Right renal cortex interstitium (tissue), 3 donors: ENCODE results near the gene NID1. TPM values are rescaled to one million over a fixed set of nuclear protein-coding genes. Genes with fewer than 3 reads are reported as not detected.
A peak's percentile ranks its signal among the peaks of the same experiment; 100 is the strongest.
"Not testable (repeated sequence)": the region's sequence is repeated elsewhere in the genome, so short reads cannot be mapped to it uniquely, and the experiment has no call there.

Experiments
- DNase-seq, 3 donors: peaks; one replicate each; pipeline ENCODE4 v3.0.0-alpha.2; 2013; ENCODE audit warnings: low read depth in 3 of 3, low spot score in 2 of 3
- polyA plus RNA-seq, 3 donors: library from polyadenylated mRNA; unstranded; fragments of 120-200 nt; gene quantifications; one replicate each; pipeline ENCODE4 v1.2.1, GENCODE V29; 2013; ENCODE audit not compliant: insufficient read length in 3 of 3

The NID1 gene
- polyA plus RNA-seq, 3 donors: 164 to 195 (median 183) TPM

DNA sequence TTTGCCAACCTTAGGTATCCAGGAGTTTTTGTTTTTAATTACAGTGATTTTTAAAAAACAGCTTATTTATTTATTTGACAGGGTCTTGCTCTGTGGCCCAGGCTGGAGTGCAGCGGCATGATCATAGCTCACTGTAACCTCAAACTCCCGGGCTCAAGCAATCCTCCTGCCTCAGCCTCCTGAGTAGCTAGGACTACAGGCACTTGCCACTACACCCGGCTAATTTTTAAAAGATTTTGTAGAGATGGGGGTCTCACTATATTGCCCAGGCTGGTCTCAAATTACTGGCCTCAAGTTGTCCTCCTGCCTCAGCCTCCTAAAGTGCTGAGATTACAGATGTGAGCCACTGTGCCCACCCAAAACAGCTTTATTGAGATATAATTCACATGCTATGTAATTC is 92.2 kb downstream of the NID1 start:
- not testable (repeated sequence) for DNase-seq

DNA sequence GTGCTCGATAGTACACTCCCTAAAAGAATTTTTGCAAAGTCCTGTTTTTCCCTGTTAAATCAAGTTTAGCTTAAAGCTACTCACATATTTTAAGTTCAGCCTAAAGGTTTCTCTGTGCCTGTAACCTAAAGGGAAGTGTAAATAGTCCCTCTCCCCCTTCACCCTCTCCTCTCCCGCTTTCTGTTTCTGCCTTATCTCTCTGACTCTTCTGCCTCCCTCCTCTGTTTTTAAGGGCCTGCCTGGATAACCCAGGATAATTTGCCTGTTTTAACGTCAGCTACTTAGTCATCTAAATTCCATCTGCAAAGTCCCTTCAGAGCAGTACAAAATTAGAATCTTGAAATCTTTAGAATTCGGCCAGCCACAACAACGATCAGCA is 92.6 kb downstream of the NID1 start:
- DNase-seq: no peak

DNA sequence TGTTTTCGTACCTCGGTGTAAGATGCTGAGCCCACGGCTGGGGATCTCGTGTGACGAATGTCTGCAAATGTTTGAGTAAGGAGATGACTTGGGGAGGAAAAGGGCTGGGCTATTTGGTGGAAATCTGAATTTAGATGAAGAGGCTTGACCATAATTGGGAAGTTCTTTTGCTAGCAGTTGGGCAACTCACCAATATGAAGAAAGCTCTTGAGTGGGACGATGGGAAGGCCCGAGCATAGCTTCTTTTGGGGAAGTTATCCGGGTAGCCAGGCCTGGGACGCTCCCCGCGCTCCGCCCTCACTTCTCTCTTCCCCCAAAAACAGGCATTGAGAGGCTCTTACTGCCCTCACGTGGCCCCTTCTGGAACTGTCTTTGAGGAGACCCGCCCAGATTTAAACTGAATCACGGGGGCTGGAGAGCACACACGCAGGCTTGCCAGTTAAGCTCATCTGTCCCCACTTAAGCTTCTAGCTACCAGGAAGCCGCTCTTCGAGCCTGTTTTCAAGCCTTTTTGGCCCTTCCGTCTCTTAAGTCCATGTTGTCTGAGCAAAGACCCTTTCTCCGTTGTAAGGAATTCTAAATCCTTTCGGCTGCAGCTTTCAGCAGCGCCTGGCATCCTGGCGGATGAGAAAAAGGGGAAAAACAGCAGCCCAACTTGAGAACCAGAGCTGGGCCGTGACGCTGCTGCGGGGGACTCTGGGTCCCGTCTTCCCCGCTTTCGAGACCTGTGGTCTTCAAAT is 93.1 kb downstream of the NID1 start:
- peak; percentile 78 to 91 (median 80) for DNase-seq

DNA sequence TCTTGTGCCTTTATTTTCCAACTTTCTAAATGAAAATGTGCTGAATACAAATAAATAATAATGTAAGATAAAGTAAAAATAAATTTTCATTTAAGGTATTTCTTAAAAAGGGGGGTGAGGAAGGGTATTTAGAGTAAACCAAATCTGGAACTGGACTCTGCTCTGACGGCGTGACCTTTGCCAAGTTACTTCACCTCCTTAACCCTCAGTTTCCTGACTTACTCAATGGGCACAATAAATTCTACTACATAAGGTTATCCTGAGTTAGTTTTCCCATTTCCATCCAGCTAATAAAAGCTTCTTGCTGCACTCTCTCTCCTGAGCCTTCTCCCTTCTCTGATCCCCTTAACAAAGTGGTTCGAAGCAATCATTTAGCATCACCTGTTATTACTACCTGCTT is 93.9 kb downstream of the NID1 start:
- DNase-seq: no peak

DNA sequence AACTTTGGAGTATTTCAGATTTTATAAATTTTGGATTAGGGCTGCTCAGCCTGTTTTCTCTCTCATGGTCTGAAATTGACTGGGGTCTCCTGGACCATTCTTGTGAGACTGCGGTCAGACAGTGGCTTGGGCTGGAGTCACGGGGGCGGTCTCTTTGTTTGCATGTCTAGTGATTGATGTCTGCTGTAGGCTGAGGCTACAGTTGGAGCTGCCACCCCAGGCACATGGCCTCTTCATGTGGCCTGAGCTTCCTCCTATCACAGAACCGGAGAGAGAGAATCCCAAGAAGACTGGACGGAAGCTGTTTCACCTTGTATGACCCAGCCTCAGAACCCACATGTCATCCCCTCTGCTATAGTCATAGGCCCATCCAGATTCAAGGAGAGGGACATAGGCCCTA is 96.1 kb downstream of the NID1 start:
- DNase-seq: no peak

DNA sequence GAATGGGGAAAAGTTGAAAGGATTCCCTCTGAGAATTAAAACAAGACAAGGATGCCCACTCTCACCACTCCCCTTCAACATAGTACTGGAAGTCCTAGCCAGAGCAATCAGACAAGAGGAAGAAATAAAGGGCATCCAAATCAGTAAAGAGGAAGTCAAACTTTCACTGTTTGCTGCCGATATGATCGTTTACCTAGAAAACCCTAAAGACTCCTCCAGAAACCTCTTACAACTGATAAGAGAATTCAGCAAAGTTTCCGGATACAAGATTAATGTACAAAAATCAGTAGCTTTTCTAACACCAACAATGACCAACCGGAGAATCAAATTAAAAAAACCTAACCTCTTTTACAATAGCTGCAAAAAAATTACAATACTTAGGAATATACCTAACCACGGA is 98.8 kb downstream of the NID1 start:
- not testable (repeated sequence) for DNase-seq

DNA sequence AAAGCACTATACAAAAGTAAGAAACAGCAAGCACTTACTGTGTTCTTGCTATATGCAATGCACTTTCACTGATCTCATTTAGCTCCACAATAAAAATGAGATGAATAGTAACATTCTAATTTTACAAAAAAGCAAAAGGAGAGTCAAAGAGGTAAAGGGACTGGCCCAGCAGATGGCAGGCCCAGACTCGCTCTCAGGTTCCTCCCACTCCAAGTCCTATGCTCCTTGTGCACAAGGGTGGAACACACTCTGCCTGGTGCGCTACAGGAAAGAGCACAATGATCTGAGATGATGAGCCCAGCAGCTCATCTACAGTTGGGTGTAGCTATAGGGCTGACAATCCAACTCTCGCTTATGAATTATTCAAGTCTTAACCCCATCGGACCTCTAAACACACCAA is 104.1 kb downstream of the NID1 start:
- DNase-seq: no peak

DNA sequence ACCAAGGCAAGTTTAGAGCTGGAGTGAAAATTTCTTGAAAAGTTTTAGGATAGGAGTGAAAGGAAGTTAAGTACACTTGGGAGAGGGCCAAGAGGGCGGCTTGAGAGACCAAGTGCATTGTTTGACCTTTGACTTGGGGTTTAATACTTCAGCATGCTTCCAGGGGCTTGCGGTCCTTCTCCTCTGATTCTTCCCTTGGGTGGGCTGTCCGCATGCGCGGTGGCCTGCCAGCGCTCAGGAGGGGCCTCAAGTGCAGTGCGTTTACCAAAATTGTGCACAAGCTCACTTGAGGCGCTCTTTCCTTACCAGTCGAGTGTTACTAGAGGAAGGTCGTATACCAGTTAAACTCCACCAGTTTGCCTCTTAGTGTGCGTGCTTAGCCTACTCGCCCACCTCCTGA is 106.9 kb downstream of the NID1 start:
- DNase-seq: no peak

DNA sequence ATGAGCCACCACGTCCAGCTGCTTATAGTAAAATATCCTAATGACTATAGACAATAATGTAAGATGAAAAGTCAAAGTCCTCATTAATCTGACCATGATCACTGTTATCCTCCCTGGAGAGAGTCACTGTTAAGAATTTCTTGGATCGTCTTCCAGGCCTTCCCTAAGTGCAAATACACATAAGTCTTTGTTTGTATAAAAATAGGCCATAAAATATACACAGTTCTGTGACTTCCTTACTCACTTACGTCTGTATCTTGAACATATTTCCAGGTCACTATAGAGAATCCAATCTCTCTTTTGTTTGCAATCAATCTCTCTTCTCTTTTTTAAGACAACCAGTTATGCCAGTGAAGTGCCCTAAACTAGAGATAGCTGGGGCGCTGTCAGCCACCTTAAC is 109.1 kb downstream of the NID1 start:
- no peak for DNase-seq

DNA sequence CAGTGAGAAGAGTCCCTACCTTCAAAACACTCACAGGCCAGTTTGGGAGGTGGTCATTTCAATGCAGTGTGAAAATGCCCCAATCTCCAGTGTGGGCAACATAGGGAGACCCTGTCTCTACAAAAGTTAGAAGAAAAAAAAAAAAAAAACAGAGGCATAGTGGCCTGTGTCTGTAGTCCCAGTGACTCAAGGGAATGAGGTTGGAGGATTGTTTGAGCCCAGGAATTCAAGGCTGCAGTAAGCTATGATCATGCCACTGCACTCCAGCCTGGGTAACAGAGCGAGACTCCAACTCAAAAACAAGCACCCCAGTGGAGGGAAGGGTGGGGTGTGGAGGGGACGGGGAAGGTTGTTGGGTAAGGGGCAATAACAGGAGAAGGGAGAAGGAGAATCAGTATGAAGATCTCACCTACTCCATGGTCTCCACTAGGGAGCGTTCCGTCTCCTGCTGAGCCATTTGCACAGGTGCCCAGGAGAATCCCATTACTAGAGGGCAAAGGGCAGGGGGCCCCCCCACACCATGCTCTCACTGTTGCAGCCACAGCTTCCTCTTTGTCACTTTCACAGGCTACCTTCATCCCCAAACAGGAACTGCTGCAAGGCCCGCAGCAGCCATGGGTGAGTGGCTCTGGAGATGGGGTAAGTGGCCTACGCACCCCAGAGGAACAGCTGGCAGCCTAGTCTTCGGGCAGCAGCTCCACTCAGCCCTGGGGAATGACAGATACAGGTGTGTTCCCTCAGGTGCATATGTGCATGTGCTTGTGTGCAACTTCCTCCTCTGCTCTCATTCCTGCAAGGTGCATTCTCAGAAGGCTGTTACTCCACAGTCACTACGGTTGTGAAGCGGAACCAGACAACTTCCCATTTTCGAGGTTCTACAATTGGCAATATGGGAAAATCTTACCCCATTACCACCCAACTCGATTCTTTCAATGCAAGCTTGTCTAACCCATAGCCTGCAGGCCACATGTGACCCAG is 110.3 kb downstream of the NID1 start:
- DNase-seq: no peak

DNA sequence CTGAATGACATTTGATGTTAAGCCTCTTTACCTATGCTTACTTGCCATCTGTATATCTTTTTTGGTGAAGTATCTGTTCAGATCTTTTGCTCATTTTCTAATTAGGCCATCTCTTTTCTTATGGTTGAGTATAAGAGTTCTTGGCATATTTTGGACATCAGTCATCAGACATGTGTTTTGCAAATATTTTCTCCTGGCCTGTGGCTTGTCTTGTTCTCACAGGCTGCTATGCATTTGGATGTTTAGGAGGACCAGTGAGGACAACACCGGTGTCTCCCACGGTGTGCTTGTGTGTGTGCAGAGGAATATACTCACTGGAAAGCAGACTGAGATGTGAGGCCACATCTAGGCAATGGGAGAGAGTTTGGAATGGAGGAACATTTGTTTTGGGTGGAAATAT is 111.1 kb downstream of the NID1 start:
- no peak for DNase-seq

DNA sequence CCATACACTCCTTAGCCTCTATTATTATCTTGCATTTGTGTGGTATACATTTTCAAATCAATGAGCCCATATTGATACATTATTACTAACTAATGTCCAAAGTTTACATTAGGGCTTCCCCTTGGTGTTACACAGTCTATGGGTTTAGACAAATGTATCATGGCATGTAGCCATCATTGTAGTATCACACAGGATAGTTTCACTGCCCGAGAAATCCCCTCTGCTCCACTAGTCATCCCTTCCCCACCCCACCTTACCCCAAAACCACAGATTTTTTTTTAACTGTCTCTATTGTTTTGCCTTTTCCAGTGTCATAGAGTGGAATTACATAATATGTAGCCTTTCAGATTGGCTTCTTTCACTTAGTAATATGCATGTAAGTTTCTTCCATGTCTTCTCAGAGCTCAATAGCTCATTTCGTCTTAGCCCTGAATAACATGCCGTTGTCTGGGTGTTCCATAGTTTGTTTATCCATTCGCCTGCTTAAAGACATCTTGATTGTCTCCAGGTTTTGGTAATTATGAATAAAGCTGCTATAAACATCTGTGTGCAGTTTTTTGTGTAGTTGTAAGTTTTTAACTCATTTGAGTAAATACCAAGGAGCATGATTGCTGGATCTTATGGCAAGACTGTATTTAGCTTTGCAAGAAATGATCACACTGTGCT is 111.8 kb downstream of the NID1 start:
- no peak for DNase-seq

DNA sequence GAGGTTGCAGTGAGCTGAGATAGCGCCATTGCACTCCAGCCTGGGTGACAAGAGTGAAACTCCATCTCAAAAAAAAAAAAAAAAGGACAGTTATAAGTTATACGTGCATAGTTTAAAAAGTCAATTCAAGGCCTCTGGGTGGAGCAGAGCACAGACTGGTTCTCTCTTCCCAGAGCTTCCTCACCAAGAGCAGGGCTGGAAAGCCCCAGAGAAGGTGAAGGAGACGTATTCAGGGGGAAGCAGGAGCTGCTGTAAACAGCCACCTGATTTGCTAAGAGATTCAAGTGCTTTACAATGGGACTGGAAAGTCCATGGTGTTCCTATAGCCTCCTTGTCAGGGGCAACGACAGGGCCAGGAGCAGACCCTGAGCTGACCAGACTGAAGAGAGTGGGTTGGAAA is 113.2 kb downstream of the NID1 start:
- DNase-seq: no peak

DNA sequence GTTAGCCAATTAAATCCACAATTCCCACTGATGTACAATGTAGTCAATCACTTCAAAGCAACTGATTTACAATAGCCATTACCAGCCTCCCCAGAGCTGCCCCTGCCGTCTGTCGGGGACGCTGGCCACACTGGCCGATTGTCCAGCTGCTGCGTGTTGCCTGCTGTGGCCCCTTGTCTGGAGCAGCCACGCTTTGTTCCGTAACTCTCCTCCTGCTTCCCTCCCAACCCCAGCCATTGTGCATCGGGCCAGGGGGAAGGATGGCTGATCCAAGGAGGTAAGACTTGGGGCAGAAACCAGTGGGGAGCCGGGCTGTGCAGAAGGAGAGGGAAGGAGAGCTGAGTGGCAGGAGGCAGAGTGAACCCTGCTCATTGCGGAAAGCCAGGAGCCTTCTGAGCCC is 114.6 kb downstream of the NID1 start:
- DNase-seq: no peak

DNA sequence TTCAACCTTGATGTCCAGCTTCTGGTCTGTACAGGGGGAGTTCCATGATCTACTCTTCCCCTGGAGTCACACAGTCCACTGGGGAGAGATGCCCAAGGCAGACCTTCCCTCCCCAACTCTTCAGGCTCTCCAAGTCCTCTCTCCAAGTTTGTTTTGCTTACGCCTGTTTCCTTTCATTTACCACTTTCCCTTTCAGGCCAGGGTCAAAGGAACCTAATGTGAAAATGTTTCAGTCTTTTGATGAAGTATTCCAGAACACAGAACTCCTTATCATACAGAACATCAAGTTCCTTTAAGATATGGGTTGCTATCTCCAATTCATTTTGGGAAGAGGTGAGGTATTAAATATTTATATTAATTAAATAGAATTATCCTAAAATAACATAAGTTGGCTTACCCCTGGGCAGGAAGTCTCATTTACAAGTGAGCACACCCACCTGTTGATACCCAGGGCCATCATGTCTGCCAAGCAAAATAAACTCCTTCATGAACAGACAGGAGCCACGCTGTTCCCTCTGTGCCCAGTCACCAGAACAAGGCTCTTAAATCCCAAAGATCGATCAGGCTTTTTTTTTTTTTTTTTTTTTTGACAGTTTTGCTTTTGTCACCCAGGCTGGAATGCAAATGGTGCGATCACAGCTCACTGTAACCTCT is 116.0 kb downstream of the NID1 start:
- no peak for DNase-seq

DNA sequence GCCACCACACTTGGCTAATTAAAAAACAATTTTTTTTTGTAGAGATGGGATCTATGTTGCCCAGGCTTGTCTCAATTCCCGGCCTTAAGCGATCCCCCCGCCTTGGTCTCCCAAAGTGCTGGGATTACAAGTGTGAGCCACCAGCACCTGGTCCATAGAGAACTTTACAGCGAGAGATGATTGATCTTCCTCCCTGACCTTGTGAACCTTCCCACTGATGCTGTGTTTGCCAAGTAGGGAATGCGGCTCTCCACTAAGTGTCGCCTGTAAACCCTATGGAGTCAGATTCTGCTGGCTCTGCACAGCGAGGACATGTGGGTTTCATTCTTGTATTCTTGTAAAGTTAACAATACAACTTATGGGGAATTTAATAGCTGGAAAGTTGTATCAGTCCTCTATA is 116.9 kb downstream of the NID1 start:
- no peak for DNase-seq

DNA sequence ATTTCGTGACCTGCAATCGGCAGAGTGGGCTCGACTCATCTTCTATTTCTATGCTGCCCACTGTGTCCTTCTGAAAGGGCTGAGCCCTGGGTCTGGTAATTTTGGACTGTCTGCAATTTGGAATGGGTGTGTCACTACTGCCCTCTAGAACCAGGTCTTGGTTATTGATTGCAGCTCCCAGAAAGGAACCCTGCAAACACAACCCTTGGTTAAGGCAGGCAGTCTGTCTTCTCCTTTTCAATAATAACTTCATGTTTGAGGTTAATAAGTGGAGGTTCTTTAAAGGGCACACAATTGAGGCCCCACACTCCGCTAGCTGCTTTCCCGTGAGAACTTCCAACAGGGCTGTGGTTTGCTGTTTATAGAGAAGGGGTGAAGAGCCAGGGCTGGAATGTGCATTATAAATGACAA is 118.3 kb downstream of the NID1 start:
- no peak for DNase-seq

DNA sequence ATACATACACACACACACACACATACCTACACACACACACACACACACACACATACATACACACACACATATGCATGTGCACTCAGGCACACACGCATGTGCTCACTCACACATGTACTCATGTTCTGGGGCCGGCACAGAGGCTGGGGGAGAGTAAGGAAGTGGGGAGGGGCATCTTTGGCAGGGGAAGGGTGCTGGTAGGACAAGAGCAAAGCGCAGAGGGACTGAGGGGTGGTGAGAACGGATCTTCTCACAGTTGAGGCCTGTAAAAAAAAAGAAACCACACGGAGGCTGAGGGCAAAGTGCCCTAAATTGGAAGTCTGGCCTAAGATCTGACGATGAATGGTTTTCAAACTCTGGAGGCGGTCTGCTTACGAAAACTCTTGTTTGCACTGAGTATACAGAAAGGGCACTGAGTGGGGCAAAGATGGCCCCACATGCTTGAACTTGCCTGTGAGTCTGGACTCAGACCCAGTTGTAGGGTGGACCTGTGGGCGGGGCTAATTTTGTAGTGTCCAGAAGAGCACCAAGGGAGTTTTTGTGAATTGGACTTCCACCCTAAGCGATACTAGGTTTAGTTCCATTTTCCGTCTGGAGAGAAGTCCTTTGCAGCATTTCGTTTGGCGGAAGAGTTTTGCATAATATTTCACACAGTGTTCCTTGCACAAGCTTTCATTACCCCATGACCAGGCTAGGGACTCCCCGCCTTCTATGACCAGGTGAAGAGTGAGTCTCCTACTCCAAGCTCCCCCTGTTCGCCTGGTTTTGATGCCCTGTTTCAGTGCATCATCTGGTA is 118.9 kb downstream of the NID1 start:
- DNase-seq: no peak

DNA sequence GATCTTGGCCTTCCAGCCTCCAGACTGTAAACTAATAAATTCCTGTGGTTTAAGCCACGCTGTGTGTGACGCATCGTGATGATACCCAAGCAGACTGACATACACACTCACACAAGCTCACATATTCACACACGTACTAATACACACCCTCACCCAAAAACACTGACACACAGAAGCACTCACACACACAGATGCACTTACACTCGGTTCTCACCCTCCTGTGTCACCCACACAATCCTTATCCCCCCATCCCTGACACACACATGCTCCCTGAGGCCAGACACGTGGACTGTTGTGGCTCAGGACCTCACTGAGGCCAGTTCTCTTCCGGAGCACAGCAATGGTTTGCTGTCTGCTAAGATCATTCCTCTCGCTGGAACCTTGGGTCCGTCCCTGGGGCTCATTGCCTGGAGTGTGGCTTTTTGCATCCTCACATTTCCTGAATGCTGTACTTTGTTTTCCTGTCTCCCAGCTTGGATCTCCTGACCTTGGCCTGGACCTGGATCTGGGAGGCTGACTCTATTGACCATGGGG is 121.2 kb downstream of the NID1 start:
- no peak for DNase-seq
